ENCODE results near the gene MYL10. TPM values are rescaled to one million over a fixed set of nuclear protein-coding genes. Genes with fewer than 3 reads are reported as not detected.

Gene MYL10
- total RNA-seq, 2 donors from 2014 or later, result not detected

DNA sequence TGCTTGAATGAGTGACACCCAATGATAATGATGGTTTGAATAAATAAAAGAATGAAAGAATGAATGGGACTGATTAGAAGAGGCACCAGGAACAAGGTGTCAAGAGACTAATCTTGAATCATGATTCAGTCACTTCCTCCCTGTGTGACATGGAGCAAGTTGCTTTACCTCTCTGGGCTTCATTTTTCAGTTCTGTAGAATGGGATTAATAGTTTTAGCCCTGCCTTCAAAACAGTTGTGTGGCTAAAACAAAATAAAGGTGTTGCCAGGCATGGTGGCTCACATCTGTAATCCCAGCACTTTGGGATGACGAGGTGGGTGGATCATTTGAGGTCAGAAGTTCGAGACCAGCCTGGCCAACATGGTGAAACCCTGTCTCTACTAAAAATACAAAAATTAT is 37.6 kb downstream of the MYL10 start:
- no peak for DNase-seq (ENCODE audit: low spot score)
- Histone ChIP-seq H3K36me3 (no peaks in the 10 kb centered on the region), H3K27me3 (no peaks in the 10 kb centered on the region), H3K4me1 (no peaks in the 10 kb centered on the region), H3K27ac (no peak overlapping the region), H3K4me3 (no peak overlapping the region), H3K9me3 (no peaks in the 10 kb centered on the region)
- TF ChIP-seq, protein P1, sequence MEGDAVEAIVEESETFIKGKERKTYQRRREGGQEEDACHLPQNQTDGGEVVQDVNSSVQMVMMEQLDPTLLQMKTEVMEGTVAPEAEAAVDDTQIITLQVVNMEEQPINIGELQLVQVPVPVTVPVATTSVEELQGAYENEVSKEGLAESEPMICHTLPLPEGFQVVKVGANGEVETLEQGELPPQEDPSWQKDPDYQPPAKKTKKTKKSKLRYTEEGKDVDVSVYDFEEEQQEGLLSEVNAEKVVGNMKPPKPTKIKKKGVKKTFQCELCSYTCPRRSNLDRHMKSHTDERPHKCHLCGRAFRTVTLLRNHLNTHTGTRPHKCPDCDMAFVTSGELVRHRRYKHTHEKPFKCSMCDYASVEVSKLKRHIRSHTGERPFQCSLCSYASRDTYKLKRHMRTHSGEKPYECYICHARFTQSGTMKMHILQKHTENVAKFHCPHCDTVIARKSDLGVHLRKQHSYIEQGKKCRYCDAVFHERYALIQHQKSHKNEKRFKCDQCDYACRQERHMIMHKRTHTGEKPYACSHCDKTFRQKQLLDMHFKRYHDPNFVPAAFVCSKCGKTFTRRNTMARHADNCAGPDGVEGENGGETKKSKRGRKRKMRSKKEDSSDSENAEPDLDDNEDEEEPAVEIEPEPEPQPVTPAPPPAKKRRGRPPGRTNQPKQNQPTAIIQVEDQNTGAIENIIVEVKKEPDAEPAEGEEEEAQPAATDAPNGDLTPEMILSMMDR (IDR thresholded peaks at IDR 0.05), result no peak

DNA sequence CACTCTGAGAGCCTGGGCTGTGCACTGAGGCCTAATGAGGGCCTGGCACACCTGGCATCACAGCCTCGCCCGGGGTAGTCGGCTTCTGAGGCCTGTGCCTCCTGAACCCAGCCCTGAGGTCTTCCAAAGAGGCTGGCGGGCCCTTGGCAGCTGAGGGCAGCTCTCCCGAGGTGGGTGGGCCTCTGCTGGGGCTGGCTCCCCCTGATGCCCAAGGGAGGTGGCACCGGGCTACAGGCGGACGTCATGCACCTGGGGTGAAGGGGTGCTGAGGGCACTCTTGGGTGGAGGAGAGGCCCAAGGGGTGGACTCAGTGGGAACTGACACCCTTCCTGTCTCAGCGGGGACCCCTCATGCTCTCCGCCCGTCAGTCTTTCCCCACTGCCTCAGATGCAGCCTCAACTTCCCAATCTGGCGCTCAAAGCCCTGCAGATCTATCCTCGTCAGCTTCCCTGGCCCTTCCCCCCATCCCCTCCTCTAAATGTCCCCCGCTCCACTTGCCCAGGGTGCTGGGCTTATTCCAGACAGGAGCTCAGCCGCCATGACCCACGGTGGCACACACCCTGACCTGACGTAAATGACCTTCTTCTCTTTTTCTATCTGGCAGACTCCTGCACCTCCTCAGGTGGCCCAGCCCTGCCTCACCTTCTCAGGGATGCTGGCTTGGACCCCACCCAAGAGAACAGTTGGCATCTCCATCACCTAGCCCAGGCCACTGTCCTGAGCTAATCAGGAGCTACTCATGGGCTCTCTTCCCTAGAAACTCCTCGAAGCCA is 38.2 kb downstream of the MYL10 start:
- Histone ChIP-seq H3K27me3 (no peaks in the 10 kb centered on the region), H3K4me1 (no peaks in the 10 kb centered on the region), H3K4me3 (no peak overlapping the region), H3K36me3 (no peaks in the 10 kb centered on the region), H3K27ac (no peak overlapping the region), H3K9me3 (no peaks in the 10 kb centered on the region)
- TF ChIP-seq, protein P1 (IDR thresholded peaks at IDR 0.05), result no peak
- DNase-seq (ENCODE audit: low spot score), result no peak

DNA sequence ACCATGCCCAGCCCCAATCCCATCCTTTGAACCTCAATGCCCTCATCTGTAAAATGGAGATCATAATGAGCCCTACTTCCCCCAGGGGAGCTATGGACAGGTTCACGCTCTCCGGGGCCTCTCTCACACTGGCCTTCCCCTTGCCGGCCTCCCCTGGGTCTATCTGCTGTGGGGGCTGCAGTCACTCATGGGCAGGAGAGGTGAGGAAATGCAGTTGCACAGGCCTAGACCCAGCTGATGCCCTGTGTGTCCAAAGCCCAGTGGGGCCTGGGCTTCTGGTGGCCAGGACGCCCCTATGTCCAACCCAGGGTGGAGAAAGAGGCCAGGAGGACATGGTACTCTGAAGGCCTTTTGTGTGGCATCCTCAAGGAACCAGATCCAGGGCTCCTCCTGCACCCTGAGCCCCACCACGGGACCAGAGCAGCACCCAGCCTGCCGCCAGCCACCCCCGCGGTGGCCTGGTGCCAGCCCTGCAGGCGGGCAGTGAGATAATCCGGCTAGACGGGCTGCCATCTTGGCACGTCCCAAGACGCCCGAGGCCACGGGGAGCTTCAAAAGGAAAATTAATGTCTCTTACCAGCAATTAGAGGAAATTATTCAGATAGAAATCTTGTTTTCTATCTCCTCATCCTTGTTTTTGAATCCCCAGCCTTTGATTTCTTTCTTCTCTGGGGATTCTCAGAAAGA is 39.0 kb downstream of the MYL10 start:
- no peak for DNase-seq (ENCODE audit: low spot score)
- no peak overlapping the region for H3K4me3 ChIP-seq

DNA sequence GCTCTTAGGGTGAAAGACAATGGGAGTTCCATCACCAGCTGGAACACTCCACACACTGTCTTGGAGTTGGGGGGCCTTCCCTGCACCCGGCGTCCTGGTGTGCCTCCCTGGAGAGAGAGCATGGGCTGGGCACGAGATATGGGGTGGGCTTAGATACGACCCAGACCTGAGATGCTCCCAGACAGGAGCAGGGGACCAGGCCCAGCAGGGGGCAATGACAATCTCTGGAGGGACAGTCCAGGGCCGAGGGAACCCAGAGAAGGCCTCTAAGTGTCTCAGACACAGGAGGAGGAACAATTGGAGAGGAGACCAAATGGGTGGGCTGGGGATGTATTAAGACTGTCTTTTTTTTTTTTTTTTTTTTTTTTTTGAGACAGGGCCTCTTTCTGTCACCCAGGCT is 40.0 kb downstream of the MYL10 start:
- TF ChIP-seq, protein P1 (IDR thresholded peaks at IDR 0.05), result no peak
- Histone ChIP-seq H3K9me3 (no peaks in the 10 kb centered on the region), H3K4me1 (no peaks in the 10 kb centered on the region), H3K4me3 (no peak overlapping the region), H3K36me3 (no peaks in the 10 kb centered on the region), H3K27ac (no peak overlapping the region), H3K27me3 (no peaks in the 10 kb centered on the region)
- DNase-seq (ENCODE audit: low spot score), result no peak

More for the DNA sequence above, 39.0 kb downstream of the MYL10 start:
- H3K27ac ChIP-seq, result no peak overlapping the region
- TF ChIP-seq, protein P1 (IDR thresholded peaks at IDR 0.05), result no peak
- no peaks in the 10 kb centered on the region for H3K27me3 ChIP-seq
- H3K4me1 ChIP-seq, result no peaks in the 10 kb centered on the region
- H3K36me3 ChIP-seq, result no peaks in the 10 kb centered on the region
- H3K9me3 ChIP-seq, result no peaks in the 10 kb centered on the region

DNA sequence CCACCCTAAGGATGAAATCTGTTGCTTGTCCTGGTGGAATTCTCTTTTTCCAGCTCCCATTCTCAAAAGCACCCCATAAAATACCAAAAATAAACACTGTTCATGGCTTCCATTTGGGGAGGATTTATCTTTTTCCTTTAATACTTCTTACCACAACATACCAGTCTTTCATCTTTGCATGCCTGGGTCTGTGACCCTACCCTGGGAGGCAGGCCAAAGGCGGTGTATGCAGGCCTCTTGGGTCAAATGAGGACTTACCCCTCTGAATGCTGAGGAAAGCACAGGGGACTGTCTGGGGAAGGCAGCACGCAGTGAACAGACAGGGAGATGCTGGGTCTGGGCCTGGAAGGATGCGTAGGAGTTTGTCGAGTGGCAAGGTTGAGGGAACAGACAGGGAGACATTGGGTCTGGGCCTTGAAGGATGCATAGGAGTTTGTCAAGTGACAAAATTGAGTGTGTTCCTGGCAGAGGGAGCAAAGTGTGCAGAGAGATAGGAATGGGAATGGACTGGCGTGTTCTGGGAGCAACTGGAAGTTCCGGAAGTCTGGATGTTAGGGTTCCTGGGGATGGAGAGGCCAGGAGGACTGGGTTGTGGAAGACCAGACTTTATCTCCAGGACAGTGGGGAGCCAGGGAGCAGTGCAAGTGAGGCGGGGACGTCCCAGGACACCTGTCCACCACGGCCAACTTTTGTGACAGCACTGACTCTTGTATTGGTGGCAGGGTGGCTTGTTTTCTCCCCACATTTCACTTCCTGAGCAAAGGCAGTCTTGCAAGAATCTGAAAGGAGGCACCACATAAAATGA is 40.8 kb downstream of the MYL10 start:
- TF ChIP-seq, protein P1 (IDR thresholded peaks at IDR 0.05), result no peak
- Histone ChIP-seq H3K4me1 (no peaks in the 10 kb centered on the region), H3K4me3 (no peak overlapping the region), H3K27me3 (no peaks in the 10 kb centered on the region), H3K27ac (no peak overlapping the region), H3K9me3 (peaks cover 0 to 3% of the 10 kb centered on the region in 2 donors), H3K36me3 (no peaks in the 10 kb centered on the region)
- DNase-seq (ENCODE audit: low spot score), result no peak
